ENCODE results near the gene TAF7L. TPM values are rescaled to one million over a fixed set of nuclear protein-coding genes. Genes with fewer than 3 reads are reported as not detected.

TAF7L gene
- total and polyA plus RNA-seq, 4 donors: 0.03 to 0.40 (median 0.33) TPM; not detected in 1

DNA sequence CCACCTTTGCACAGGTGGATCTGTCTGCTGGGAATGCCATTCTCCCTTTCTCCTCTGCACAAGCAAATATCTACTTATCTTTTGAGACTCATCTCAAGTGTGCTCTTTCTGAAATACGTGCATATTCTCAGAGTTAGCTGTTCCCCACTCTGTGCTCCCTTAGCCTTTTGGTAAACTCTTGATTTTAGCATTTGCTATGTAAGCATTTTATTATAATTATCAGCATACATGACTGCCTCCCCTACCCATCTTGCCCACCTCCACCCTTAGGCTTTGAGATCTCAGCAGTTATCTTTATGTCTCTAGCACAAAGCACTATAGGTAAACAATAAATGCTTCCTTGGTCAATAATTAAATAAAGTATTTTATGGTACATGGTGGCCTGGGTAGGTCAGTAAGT, 60.1 kb downstream of the TAF7L start:
- Histone ChIP-seq H3K9ac (ENCODE audit: low read depth in 1 of 2, low read length in 2 of 2) (no peak overlapping the region), H3K4me1 (ENCODE audit: control insufficient read depth in 4 of 4, insufficient read depth in 4 of 4, low read length in 3 of 4) (no peaks in the 10 kb centered on the region), H3K27ac (ENCODE audit: low read depth in 1 of 2, low read length in 2 of 2) (no peak overlapping the region), H3K4me3 (ENCODE audit: low read depth in 1 of 3, low read length in 3 of 3) (no peak overlapping the region), H3K9me3 (ENCODE audit: control insufficient read depth in 4 of 4, low read length in 3 of 4) (no peaks in the 10 kb centered on the region), H3K36me3 (ENCODE audit: control insufficient read depth in 4 of 4, insufficient read depth in 3 of 4, low read depth in 1 of 4, low read length in 3 of 4) (no peaks in the 10 kb centered on the region), H3K27me3 (ENCODE audit: control insufficient read depth in 4 of 4, insufficient read depth in 4 of 4, low read length in 3 of 4) (no peaks in the 10 kb centered on the region)
- 93% methylated on average over 1 of the region's 1 CpG for WGBS
- TF ChIP-seq GABPA (IDR thresholded peaks at IDR 0.05 in 1 of 2, conservative IDR thresholded peaks at IDR 0.05 in 1 of 2): no peak
- TF ChIP-seq, protein P1, sequence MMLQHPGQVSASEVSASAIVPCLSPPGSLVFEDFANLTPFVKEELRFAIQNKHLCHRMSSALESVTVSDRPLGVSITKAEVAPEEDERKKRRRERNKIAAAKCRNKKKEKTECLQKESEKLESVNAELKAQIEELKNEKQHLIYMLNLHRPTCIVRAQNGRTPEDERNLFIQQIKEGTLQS (IDR thresholded peaks at IDR 0.05): no peak
- no peak for TF ChIP-seq EGR1 (IDR thresholded peaks at IDR 0.05; ENCODE audit: low read depth in 2 of 2)
- no peak for TF ChIP-seq RAD21 (IDR thresholded peaks at IDR 0.05)
- no peak for TF ChIP-seq TAF1 (conservative IDR thresholded peaks at IDR 0.05)
- no peak for TF ChIP-seq YY1 (IDR thresholded peaks at IDR 0.05)
- TF ChIP-seq, protein P2, sequence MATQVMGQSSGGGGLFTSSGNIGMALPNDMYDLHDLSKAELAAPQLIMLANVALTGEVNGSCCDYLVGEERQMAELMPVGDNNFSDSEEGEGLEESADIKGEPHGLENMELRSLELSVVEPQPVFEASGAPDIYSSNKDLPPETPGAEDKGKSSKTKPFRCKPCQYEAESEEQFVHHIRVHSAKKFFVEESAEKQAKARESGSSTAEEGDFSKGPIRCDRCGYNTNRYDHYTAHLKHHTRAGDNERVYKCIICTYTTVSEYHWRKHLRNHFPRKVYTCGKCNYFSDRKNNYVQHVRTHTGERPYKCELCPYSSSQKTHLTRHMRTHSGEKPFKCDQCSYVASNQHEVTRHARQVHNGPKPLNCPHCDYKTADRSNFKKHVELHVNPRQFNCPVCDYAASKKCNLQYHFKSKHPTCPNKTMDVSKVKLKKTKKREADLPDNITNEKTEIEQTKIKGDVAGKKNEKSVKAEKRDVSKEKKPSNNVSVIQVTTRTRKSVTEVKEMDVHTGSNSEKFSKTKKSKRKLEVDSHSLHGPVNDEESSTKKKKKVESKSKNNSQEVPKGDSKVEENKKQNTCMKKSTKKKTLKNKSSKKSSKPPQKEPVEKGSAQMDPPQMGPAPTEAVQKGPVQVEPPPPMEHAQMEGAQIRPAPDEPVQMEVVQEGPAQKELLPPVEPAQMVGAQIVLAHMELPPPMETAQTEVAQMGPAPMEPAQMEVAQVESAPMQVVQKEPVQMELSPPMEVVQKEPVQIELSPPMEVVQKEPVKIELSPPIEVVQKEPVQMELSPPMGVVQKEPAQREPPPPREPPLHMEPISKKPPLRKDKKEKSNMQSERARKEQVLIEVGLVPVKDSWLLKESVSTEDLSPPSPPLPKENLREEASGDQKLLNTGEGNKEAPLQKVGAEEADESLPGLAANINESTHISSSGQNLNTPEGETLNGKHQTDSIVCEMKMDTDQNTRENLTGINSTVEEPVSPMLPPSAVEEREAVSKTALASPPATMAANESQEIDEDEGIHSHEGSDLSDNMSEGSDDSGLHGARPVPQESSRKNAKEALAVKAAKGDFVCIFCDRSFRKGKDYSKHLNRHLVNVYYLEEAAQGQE (IDR thresholded peaks at IDR 0.05): no peak
- TF ChIP-seq, protein P3, sequence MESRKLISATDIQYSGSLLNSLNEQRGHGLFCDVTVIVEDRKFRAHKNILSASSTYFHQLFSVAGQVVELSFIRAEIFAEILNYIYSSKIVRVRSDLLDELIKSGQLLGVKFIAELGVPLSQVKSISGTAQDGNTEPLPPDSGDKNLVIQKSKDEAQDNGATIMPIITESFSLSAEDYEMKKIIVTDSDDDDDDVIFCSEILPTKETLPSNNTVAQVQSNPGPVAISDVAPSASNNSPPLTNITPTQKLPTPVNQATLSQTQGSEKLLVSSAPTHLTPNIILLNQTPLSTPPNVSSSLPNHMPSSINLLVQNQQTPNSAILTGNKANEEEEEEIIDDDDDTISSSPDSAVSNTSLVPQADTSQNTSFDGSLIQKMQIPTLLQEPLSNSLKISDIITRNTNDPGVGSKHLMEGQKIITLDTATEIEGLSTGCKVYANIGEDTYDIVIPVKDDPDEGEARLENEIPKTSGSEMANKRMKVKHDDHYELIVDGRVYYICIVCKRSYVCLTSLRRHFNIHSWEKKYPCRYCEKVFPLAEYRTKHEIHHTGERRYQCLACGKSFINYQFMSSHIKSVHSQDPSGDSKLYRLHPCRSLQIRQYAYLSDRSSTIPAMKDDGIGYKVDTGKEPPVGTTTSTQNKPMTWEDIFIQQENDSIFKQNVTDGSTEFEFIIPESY (IDR thresholded peaks at IDR 0.05): no peak
- no peak for TF ChIP-seq HNF4G (IDR thresholded peaks at IDR 0.05)
- TF ChIP-seq RXRA (IDR thresholded peaks at IDR 0.05): no peak
- TF ChIP-seq, protein P4, sequence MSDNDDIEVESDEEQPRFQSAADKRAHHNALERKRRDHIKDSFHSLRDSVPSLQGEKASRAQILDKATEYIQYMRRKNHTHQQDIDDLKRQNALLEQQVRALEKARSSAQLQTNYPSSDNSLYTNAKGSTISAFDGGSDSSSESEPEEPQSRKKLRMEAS (IDR thresholded peaks at IDR 0.05): no peak
- TF ChIP-seq HNF4A (conservative IDR thresholded peaks at IDR 0.05): no peak
- TF ChIP-seq, protein P5, sequence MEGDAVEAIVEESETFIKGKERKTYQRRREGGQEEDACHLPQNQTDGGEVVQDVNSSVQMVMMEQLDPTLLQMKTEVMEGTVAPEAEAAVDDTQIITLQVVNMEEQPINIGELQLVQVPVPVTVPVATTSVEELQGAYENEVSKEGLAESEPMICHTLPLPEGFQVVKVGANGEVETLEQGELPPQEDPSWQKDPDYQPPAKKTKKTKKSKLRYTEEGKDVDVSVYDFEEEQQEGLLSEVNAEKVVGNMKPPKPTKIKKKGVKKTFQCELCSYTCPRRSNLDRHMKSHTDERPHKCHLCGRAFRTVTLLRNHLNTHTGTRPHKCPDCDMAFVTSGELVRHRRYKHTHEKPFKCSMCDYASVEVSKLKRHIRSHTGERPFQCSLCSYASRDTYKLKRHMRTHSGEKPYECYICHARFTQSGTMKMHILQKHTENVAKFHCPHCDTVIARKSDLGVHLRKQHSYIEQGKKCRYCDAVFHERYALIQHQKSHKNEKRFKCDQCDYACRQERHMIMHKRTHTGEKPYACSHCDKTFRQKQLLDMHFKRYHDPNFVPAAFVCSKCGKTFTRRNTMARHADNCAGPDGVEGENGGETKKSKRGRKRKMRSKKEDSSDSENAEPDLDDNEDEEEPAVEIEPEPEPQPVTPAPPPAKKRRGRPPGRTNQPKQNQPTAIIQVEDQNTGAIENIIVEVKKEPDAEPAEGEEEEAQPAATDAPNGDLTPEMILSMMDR (IDR thresholded peaks at IDR 0.05; ENCODE audit: low read depth, low read length, missing input control): no peak
- TF ChIP-seq JUND (IDR thresholded peaks at IDR 0.05): no peak
- TF ChIP-seq SP1 (IDR thresholded peaks at IDR 0.05): no peak
- no peak for TF ChIP-seq FOXA1 (IDR thresholded peaks at IDR 0.05)
- TF ChIP-seq NR2F2 (IDR thresholded peaks at IDR 0.05): no peak
- TF ChIP-seq FOXA2 (IDR thresholded peaks at IDR 0.05): no peak
- no peak for DNase-seq (ENCODE audit: low spot score)
